H54 (cell line): ENCODE results near the gene PLK4.

Source experiments
- DNase-seq: peaks from one replicate; pipeline ENCODE4 v3.0.0; 2011; ENCODE audit warnings: low spot score, mixed read lengths; ENCODE audit not compliant: insufficient read length
- FAIRE-seq: peaks from 3 replicates; lab custom pipeline; 2011; peaks lifted over from hg19 to GRCh38; lab: Jason Lieb, UNC
- POLR2A ChIP-seq: IDR thresholded peaks from 2 replicates; pipeline ENCODE4 v1.6.1; 2011; ENCODE audit warnings: low read depth, mild to moderate bottlenecking, low read length

Gene PLK4

DNA sequence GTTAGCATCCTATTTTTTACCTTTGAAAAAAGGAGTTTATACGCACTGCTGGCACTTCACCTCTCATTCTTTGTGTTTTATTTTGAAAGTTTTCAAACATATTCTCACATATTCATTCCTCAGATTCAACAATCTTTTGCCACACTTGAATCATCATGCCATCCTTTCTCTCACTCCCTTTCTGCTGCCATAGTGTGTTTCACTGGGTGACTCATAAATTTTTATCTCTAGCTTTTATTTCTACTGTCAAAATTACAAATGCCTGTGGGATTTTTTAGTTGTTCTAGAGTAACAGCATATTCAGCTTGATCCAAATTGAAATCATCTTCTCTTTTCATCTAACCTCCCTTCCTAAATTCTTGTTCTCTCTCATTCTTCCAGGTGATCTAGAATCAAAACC, 56.3 kb downstream of the PLK4 start:
- no peak for TF ChIP-seq POLR2A
- FAIRE-seq (no peak), DNase-seq (peak; percentile 3)
